H1 (cell line): ENCODE data around the gene HACD3. TPM values are rescaled to one million over a fixed set of nuclear protein-coding genes. Genes with fewer than 3 reads are reported as not detected.

ENCODE experiments used
- CTCF ChIA-PET: fragments of 300-600 bp; sonication (Branson Sonifier 250); formaldehyde crosslinking; loops from one replicate; lab custom pipeline; 2021; ENCODE audit not compliant: partially characterized antibody; lab: Charles Lee
- POLR2A ChIA-PET: fragments of 300-600 bp; sonication (Branson Sonifier 250); formaldehyde crosslinking; loops from one replicate; lab custom pipeline; 2021; ENCODE audit warnings: inconsistent platforms; ENCODE audit not compliant: partially characterized antibody; lab: Charles Lee
- DNase-seq, 2 experiments: peaks; one replicate each; pipeline versions ENCODE4 v3.0.0 to v3.0.0-alpha.2; 2010 to 2022; ENCODE audit warnings: low spot score in 2 of 2, low read depth in 1 of 2, mixed read lengths in 1 of 2
- FAIRE-seq: peaks from 2 replicates; lab custom pipeline; 2011; peaks lifted over from hg19 to GRCh38; lab: Jason Lieb, UNC
- H2AFZ ChIP-seq: 2 replicates; pipeline ENCODE4 v1.8.1; 2012; ENCODE audit warnings: low read length, inconsistent platforms
- H2AK5ac ChIP-seq: 2 replicates; pipeline ENCODE4 v1.6.1; 2013; ENCODE audit warnings: low read depth, low read length
- H2BK120ac ChIP-seq: replicated peaks from 2 replicates; pipeline ENCODE3; 2013; ENCODE audit warnings: low read depth, low read length, inconsistent platforms
- H2BK12ac ChIP-seq: 2 replicates; pipeline ENCODE4 v1.6.1; 2013; ENCODE audit warnings: low read depth, low read length
- H2BK15ac ChIP-seq: 2 replicates; pipeline ENCODE4 v1.6.1; 2013; ENCODE audit warnings: low read length
- H2BK20ac ChIP-seq: 2 replicates; pipeline ENCODE4 v1.6.1; 2013; ENCODE audit warnings: low read length
- H2BK5ac ChIP-seq: 2 replicates; pipeline ENCODE4 v1.6.1; 2013; ENCODE audit warnings: low read depth, low read length
- H3K14ac ChIP-seq: 2 replicates; pipeline ENCODE4 v1.6.1; 2013; ENCODE audit warnings: inconsistent platforms; ENCODE audit not compliant: insufficient read length
- H3K18ac ChIP-seq: 2 replicates; pipeline ENCODE4 v1.6.1; 2013; ENCODE audit warnings: low read length; ENCODE audit errors: extremely low read depth
- H3K23ac ChIP-seq: 2 replicates; pipeline ENCODE4 v1.6.1; 2013; ENCODE audit warnings: inconsistent platforms; ENCODE audit not compliant: insufficient read length
- H3K23me2 ChIP-seq: 2 replicates; pipeline ENCODE4 v1.6.1; 2013; ENCODE audit warnings: low read depth, low read length
- H3K27ac ChIP-seq: 2 replicates; pipeline ENCODE4 v1.6.1; 2011; ENCODE audit warnings: low read depth, low read length, inconsistent platforms
- H3K27me3 ChIP-seq, 4 experiments: replicated peaks in 1 of 4; 1 replicate in 1 of 4; 2 replicates in 3 of 4; pipeline versions ENCODE4 v1.6.1 to v1.8.1; 2011 to 2013; ENCODE audit warnings: low read length in 3 of 4, mild to moderate bottlenecking in 3 of 4, inconsistent platforms in 2 of 4, mixed read lengths in 2 of 4, moderate library complexity in 1 of 4; ENCODE audit not compliant: control insufficient read depth in 3 of 4, insufficient read depth in 3 of 4; ENCODE audit errors: extremely low read depth in 1 of 4
- H3K36me3 ChIP-seq, 4 experiments: 2 replicates each; pipeline versions ENCODE4 v1.6.1 to v1.8.1; 2011 to 2013; ENCODE audit warnings: mild to moderate bottlenecking in 4 of 4, low read length in 3 of 4, moderate library complexity in 2 of 4, control low read depth in 1 of 4, inconsistent platforms in 1 of 4; ENCODE audit not compliant: insufficient read depth in 4 of 4, control insufficient read depth in 2 of 4
- H3K4ac ChIP-seq: replicated peaks from 2 replicates; pipeline ENCODE3; 2013; ENCODE audit warnings: low read length, low read depth, mixed read lengths, inconsistent platforms; ENCODE audit not compliant: insufficient read length
- H3K4me1 ChIP-seq, 4 experiments: replicated peaks in 1 of 4; 1 replicate in 1 of 4; 2 replicates in 3 of 4; pipeline versions ENCODE4 v1.6.1 to v1.8.1; 2011 to 2013; ENCODE audit warnings: low read length in 3 of 4, inconsistent platforms in 2 of 4, mixed read lengths in 1 of 4; ENCODE audit not compliant: insufficient read depth in 4 of 4, control insufficient read depth in 3 of 4
- H3K4me2 ChIP-seq, 2 experiments: 2 replicates each; pipeline versions ENCODE4 v1.6.1 to v1.8.1; 2011 to 2013; ENCODE audit warnings: low read depth in 2 of 2, low read length in 2 of 2, control low read depth in 1 of 2, inconsistent platforms in 1 of 2, mild to moderate bottlenecking in 1 of 2; ENCODE audit not compliant: insufficient read depth in 1 of 2
- H3K4me3 ChIP-seq, 4 experiments: fragments of 200-600, 300-600 bp in 1 of 4; sonication (generic), shearing (Covaris generic), sonication (Bioruptor Twin) in 1 of 4; 2 replicates each; pipeline versions ENCODE4 v1.5.1 to v1.8.1; 2011 to 2016; ENCODE audit warnings: low read length in 4 of 4, low read depth in 3 of 4, control low read depth in 2 of 4, inconsistent platforms in 2 of 4, mild to moderate bottlenecking in 2 of 4, mixed read lengths in 1 of 4, moderate library complexity in 1 of 4; ENCODE audit not compliant: insufficient read depth in 2 of 4; ENCODE audit errors: extremely low read depth in 1 of 4
- H3K56ac ChIP-seq: replicated peaks from 2 replicates; pipeline ENCODE3; 2013; ENCODE audit warnings: low read depth, mild to moderate bottlenecking, mixed read lengths, low read length, inconsistent platforms; ENCODE audit not compliant: insufficient read length
- H3K79me1 ChIP-seq: 2 replicates; pipeline ENCODE4 v1.6.1; 2013; ENCODE audit warnings: low read depth, low read length, control low read depth
- H3K79me2 ChIP-seq, 2 experiments: 2 replicates each; pipeline versions ENCODE4 v1.6.1 to v1.8.1; 2012 to 2013; ENCODE audit warnings: low read length in 2 of 2, mild to moderate bottlenecking in 2 of 2, inconsistent platforms in 1 of 2; ENCODE audit not compliant: insufficient read depth in 2 of 2, control insufficient read depth in 1 of 2
- H3K9ac ChIP-seq, 4 experiments: replicated peaks in 1 of 4; 1 replicate in 1 of 4; 2 replicates in 3 of 4; pipeline versions ENCODE4 v1.6.1 to v1.8.1; 2011 to 2013; ENCODE audit warnings: low read depth in 3 of 4, low read length in 3 of 4, control low read depth in 2 of 4, mild to moderate bottlenecking in 2 of 4, moderate library complexity in 2 of 4, inconsistent platforms in 1 of 4; ENCODE audit errors: extremely low read depth in 1 of 4
- H3K9me3 ChIP-seq, 2 experiments: 2 replicates each; pipeline versions ENCODE4 v1.6.1 to v1.8.1; 2012 to 2013; ENCODE audit warnings: mild to moderate bottlenecking in 2 of 2, moderate library complexity in 2 of 2, control low read depth in 1 of 2, inconsistent platforms in 1 of 2, low read depth in 1 of 2, low read length in 1 of 2, mixed read lengths in 1 of 2; ENCODE audit not compliant: insufficient read depth in 2 of 2
- H4K20me1 ChIP-seq, 2 experiments: replicated peaks in 1 of 2; 2 replicates each; pipeline versions ENCODE3 to v1.8.1; 2011 to 2013; ENCODE audit warnings: inconsistent platforms in 2 of 2, low read length in 2 of 2, mild to moderate bottlenecking in 1 of 2; ENCODE audit not compliant: insufficient read depth in 2 of 2, control insufficient read depth in 1 of 2
- H4K5ac ChIP-seq: 2 replicates; pipeline ENCODE4 v1.6.1; 2013; ENCODE audit warnings: low read length, low read depth, mixed read lengths, inconsistent platforms; ENCODE audit not compliant: insufficient read length
- H4K8ac ChIP-seq: 2 replicates; pipeline ENCODE4 v1.8.0; 2013; ENCODE audit warnings: mild to moderate bottlenecking, moderate library complexity, low read length, inconsistent platforms; ENCODE audit not compliant: insufficient read depth; ENCODE audit errors: extremely low read depth
- H4K91ac ChIP-seq: replicated peaks from 2 replicates; pipeline ENCODE3; 2013; ENCODE audit warnings: low read length, mixed read lengths, inconsistent platforms; ENCODE audit not compliant: insufficient read length
- GABPA ChIP-seq: IDR thresholded peaks from 2 replicates; pipeline ENCODE4 v1.6.1; 2011; ENCODE audit warnings: mild to moderate bottlenecking, low read length, moderate library complexity, borderline replicate concordance; ENCODE audit not compliant: insufficient read depth
- RAD21 ChIP-seq, 2 experiments: IDR thresholded peaks in 1 of 2; conservative IDR thresholded peaks in 1 of 2; 2 replicates each; pipeline ENCODE4 v1.6.1; 2011; ENCODE audit warnings: low read depth in 2 of 2, low read length in 2 of 2, improper control_type of control experiment in 1 of 2, inconsistent platforms in 1 of 2, mild to moderate bottlenecking in 1 of 2, moderate library complexity in 1 of 2
- RBBP5 ChIP-seq: IDR thresholded peaks from 2 replicates; pipeline ENCODE4 v1.7.1; 2012; ENCODE audit warnings: low read depth, mild to moderate bottlenecking, inconsistent platforms, low read length, moderate library complexity, borderline replicate concordance
- SRF ChIP-seq: IDR thresholded peaks from 2 replicates; pipeline ENCODE4 v1.6.1; 2011; ENCODE audit warnings: mild to moderate bottlenecking, low read depth, low read length, moderate library complexity
- whole genome bisulfite sequencing, 2 experiments: shearing (Covaris generic) in 1 of 2; methylation state at CpG; one replicate each; pipeline versions ENCODE4 v1.1.6 to v1.1.7; 2013 to 2015; ENCODE audit warnings: low lambda C conversion rate in 2 of 2, mixed read lengths in 2 of 2, inconsistent platforms in 1 of 2, low coverage in 1 of 2, missing lambda C conversion rate in 1 of 2; ENCODE audit not compliant: insufficient replicate concordance in 2 of 2, insufficient coverage in 1 of 2, insufficient read length in 1 of 2; ENCODE audit errors: extremely low coverage in 1 of 2, missing lambda C conversion rate in 1 of 2; 5-methylcytosine and 5-hydroxymethylcytosine counted together
- polyA plus RNA-seq, 7 experiments: library from polyadenylated mRNA; depleted of rRNA in 3 of 7; stranded (reverse) in 5 of 7; unstranded in 2 of 7; fragments of >200 nt in 5 of 7; fragments of 200-250 nt in 2 of 7; gene quantifications; 1 replicate in 5 of 7; 2 replicates in 1 of 7; 4 replicates in 1 of 7; pipeline versions ENCODE4 v1.2.1 to v1.2.3, GENCODE V29; 2011 to 2013; ENCODE audit warnings: missing spikeins in 2 of 7, mixed read lengths in 2 of 7
- total RNA-seq: library from RNA; stranded (reverse); fragmentation: NEBNext Ultra II Directional; extraction: Animal tissue kit (Norgen Biotek cat#: 25700); gene quantifications from 2 replicates; pipeline ENCODE4 v1.2.1, GENCODE V29; 2021

The HACD3 gene
- total and polyA plus RNA-seq, 2 of the 8 experiments (the other 6 are each of a cell fraction or from before 2014, with no cell fraction given) = 78.8 to 120 TPM

GRCh38 chr15:65576664-65577063 lies 46.4 kb downstream of the HACD3 start:
- Histone ChIP-seq H3K14ac (no peak overlapping the region), H3K79me2 (no peaks in the 10 kb centered on the region), H3K4me1 (no peaks in the 10 kb centered on the region), H3K27me3 (no peaks in the 10 kb centered on the region), H2AK5ac (no peak overlapping the region), H4K20me1 (peaks cover 0 to 6% of the 10 kb centered on the region in 2 experiments), H3K27ac (no peak overlapping the region), H3K4me2 (no peak overlapping the region), H2BK20ac (no peak overlapping the region), H2BK12ac (no peak overlapping the region), H3K18ac (no peak overlapping the region), H3K36me3 (peaks cover 8 to 45% (median 38%) of the 10 kb centered on the region in 4 experiments), H2BK120ac (no peak overlapping the region), H3K9ac (no peak overlapping the region), H2BK5ac (no peak overlapping the region), H2AFZ (no peak overlapping the region), H3K4me3 (no peak overlapping the region), H3K4ac (no peak overlapping the region), H3K56ac (no peak overlapping the region), H2BK15ac (no peak overlapping the region), H3K79me1 (no peaks in the 10 kb centered on the region), H4K5ac (no peak overlapping the region), H3K9me3 (no peaks in the 10 kb centered on the region), H3K23ac (no peak overlapping the region), H3K23me2 (no peaks in the 10 kb centered on the region), H4K8ac (no peak overlapping the region), H4K91ac (no peak overlapping the region)
- DNase-seq = no peak
- CTCF ChIA-PET = interaction anchor here (0.6 kb wide), 1 partner anchor 45 kb away, joined by 3 read pairs; no protein-coding TSS in a partner anchor
- TF ChIP-seq GABPA (no peak), RBBP5 (no peak), RAD21 (IDR thresholded peaks at IDR 0.05 in 1 of 2, conservative IDR thresholded peaks at IDR 0.05 in 1 of 2; ENCODE audit: low read depth in 2 of 2, low read length in 2 of 2) (no peak), SRF (no peak)
- whole genome bisulfite sequencing, 2 experiments = 100% methylated on average over 1 of the region's 1 CpG; no CpG with 5 or more reads in 1 of the 2 experiments
- FAIRE-seq = no peak
- POLR2A ChIA-PET = interaction anchor here (1.0 kb wide), 1 partner anchor 53 kb away, joined by 3 read pairs; no protein-coding TSS in a partner anchor
